ENCODE measurements around the gene RBM10. TPM values are rescaled to one million over a fixed set of nuclear protein-coding genes. Genes with fewer than 3 reads are reported as not detected.

The RBM10 gene
- total and polyA plus RNA-seq, 2 donors (not counting 3 experiments of a cell fraction or from before 2014, with no cell fraction given) = 37.3 to 51.5 TPM

DNA sequence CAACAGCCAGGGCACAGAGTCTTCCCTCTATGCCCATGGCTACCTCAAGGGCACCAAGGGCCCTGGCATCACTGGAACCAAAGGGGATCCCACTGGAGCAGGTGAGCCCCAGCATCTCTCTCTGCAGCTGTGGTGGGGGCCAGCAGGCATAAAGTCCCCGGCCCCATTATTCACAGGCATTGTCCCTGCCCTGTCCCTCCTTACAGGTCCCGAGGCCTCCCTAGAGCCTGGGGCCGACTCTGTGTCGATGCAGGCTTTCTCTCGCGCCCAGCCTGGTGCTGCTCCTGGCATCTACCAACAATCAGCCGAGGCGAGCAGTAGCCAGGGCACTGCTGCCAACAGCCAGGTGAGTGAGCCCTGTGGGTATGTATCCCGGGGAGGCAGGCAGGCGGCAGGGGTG, 36.3 kb downstream of the RBM10 start:
- no peaks in the 10 kb centered on the region for H3K9me3 ChIP-seq (replicated peaks; ENCODE audit: control insufficient read depth, insufficient read depth, low read length)
- no peaks in the 10 kb centered on the region for H3K79me2 ChIP-seq (ENCODE audit: control insufficient read depth, insufficient read depth, low read length)
- H2AFZ ChIP-seq (ENCODE audit: low read depth, low read length) = no peak overlapping the region
- H3K9me1 ChIP-seq (replicated peaks; ENCODE audit: control insufficient read depth, extremely low read depth, insufficient read depth, low read length) = no peaks in the 10 kb centered on the region
- TF ChIP-seq MYC (IDR thresholded peaks at IDR 0.05; ENCODE audit: low read depth, low read length) = no peak
- TF ChIP-seq, protein P1, sequence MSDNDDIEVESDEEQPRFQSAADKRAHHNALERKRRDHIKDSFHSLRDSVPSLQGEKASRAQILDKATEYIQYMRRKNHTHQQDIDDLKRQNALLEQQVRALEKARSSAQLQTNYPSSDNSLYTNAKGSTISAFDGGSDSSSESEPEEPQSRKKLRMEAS (IDR thresholded peaks at IDR 0.05; ENCODE audit: insufficient read depth, insufficient read length) = no peak
- no peak for TF ChIP-seq EZH2 (IDR thresholded peaks at IDR 0.05; ENCODE audit: borderline replicate concordance, low read depth, low read length, severe bottlenecking)
- no peak for TF ChIP-seq FOS (IDR thresholded peaks at IDR 0.05; ENCODE audit: borderline replicate concordance, insufficient read depth, low read length)
- TF ChIP-seq POLR2A (IDR thresholded peaks at IDR 0.05; ENCODE audit: low read depth, low read length) = no peak
- TF ChIP-seq JUN (IDR thresholded peaks at IDR 0.05; ENCODE audit: borderline replicate concordance, insufficient read depth, insufficient read length, low read depth) = no peak
- TF ChIP-seq POLR2AphosphoS5 (IDR thresholded peaks at IDR 0.05; ENCODE audit: insufficient read depth, low read depth, low read length) = no peak
- no peak for TF ChIP-seq GATA2 (IDR thresholded peaks at IDR 0.05; ENCODE audit: insufficient read depth, insufficient read length, low read depth, low read length)
- TF ChIP-seq, protein P2, sequence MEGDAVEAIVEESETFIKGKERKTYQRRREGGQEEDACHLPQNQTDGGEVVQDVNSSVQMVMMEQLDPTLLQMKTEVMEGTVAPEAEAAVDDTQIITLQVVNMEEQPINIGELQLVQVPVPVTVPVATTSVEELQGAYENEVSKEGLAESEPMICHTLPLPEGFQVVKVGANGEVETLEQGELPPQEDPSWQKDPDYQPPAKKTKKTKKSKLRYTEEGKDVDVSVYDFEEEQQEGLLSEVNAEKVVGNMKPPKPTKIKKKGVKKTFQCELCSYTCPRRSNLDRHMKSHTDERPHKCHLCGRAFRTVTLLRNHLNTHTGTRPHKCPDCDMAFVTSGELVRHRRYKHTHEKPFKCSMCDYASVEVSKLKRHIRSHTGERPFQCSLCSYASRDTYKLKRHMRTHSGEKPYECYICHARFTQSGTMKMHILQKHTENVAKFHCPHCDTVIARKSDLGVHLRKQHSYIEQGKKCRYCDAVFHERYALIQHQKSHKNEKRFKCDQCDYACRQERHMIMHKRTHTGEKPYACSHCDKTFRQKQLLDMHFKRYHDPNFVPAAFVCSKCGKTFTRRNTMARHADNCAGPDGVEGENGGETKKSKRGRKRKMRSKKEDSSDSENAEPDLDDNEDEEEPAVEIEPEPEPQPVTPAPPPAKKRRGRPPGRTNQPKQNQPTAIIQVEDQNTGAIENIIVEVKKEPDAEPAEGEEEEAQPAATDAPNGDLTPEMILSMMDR (IDR thresholded peaks at IDR 0.05; ENCODE audit: extremely low read depth in 1 of 2, insufficient read depth in 1 of 2, low read depth in 1 of 2, low read length in 2 of 2) = no peak
- ChIA-PET CTCF (no interaction called here), POLR2A (no interaction called here)
- DNase-seq (ENCODE audit: low read depth, low spot score) (no peak), FAIRE-seq (no peak)
- H4K20me1 ChIP-seq (replicated peaks; ENCODE audit: control insufficient read depth, extremely low read depth, insufficient read depth, low read length) = no peaks in the 10 kb centered on the region
- peaks cover 0 to 45% of the 10 kb centered on the region in 2 experiments for H3K36me3 ChIP-seq (ENCODE audit: control insufficient read depth in 2 of 2, extremely low read depth in 1 of 2, insufficient read depth in 2 of 2, low read length in 2 of 2)
- no peak overlapping the region for H3K27ac ChIP-seq (ENCODE audit: insufficient read depth, low read depth, low read length)
- no peaks in the 10 kb centered on the region for H3K4me1 ChIP-seq (ENCODE audit: control insufficient read depth, extremely low read depth, insufficient read depth, low read length)
- H3K4me3 ChIP-seq (replicated peaks in 1 of 3; ENCODE audit: insufficient read depth in 1 of 3, low read depth in 1 of 3, low read length in 3 of 3) = no peak overlapping the region
- no peak overlapping the region for H3K4me2 ChIP-seq (ENCODE audit: insufficient read depth, low read length)
- no TSS peak for BruUV-seq (replicated peaks)
- intact Hi-C loops (cut with micrococcal nuclease) (no loop called here), dilution Hi-C loops (cut with MboI; ENCODE audit: extremely low pct_ligation_motif_present, low sequenced_read_pairs) (no loop called here)
- H3K27me3 ChIP-seq (ENCODE audit: control insufficient read depth in 2 of 2, insufficient read depth in 2 of 2, low read length in 2 of 2) = no peaks in the 10 kb centered on the region
- H3K9ac ChIP-seq (replicated peaks; ENCODE audit: extremely low read depth, insufficient read depth, low read length) = no peak overlapping the region

Data from endothelial cell of umbilical vein (primary cell).